Esophagus (tissue), 2 donors: Measurements from ENCODE around the gene SMTN. TPM values are rescaled to one million over a fixed set of nuclear protein-coding genes. Genes with fewer than 3 reads are reported as not detected.
"Not testable (repeated sequence)": the region's sequence is repeated elsewhere in the genome, so short reads cannot be mapped to it uniquely, and the experiment has no call there.

Experiments used
- H3K27ac ChIP-seq, 2 donors: one replicate each; pipeline ENCODE4 v1.5.1; 2013; ENCODE audit warnings: low read depth in 2 of 2, mild to moderate bottlenecking in 2 of 2, inconsistent platforms in 1 of 2, low read length in 1 of 2, moderate library complexity in 1 of 2
- H3K27me3 ChIP-seq, 2 donors: one replicate each; pipeline ENCODE4 v1.6.1; 2013; ENCODE audit warnings: low read length in 2 of 2, control low read depth in 1 of 2, mild to moderate bottlenecking in 1 of 2; ENCODE audit not compliant: insufficient read depth in 2 of 2, control insufficient read depth in 1 of 2
- H3K36me3 ChIP-seq, 2 donors: one replicate each; pipeline ENCODE4 v1.6.1; 2013; ENCODE audit warnings: low read length in 1 of 2; ENCODE audit not compliant: control insufficient read depth in 2 of 2, insufficient read depth in 2 of 2
- H3K4me1 ChIP-seq, 2 donors: one replicate each; pipeline ENCODE4 v1.6.1; 2013; ENCODE audit warnings: low read length in 1 of 2; ENCODE audit not compliant: control insufficient read depth in 2 of 2, insufficient read depth in 2 of 2
- H3K4me3 ChIP-seq, 2 donors: one replicate each; pipeline ENCODE4 v1.5.1; 2013; ENCODE audit warnings: low read length in 2 of 2, mild to moderate bottlenecking in 2 of 2, low read depth in 1 of 2, moderate library complexity in 1 of 2
- H3K9me3 ChIP-seq, 2 donors: one replicate each; pipeline ENCODE4 v1.6.1; 2013; ENCODE audit warnings: mild to moderate bottlenecking in 2 of 2, low read depth in 1 of 2, low read length in 1 of 2, moderate library complexity in 1 of 2; ENCODE audit not compliant: control insufficient read depth in 2 of 2, insufficient read depth in 1 of 2
- WGBS, 2 donors: extraction: QIAGEN DNeasy Blood & Tissue Kit; methylation state at CpG; one replicate each; pipeline ENCODE4 v1.1.7; 2013; 5-methylcytosine and 5-hydroxymethylcytosine counted together
- polyA plus RNA-seq, 2 donors: library from polyadenylated mRNA; stranded (reverse); fragments of 200-250 nt; gene quantifications; one replicate each; pipeline ENCODE4 v1.2.3, GENCODE V29; 2013
- donor health status: healthy with polysubstance abuse.
- donor health status: Bipolar disorder and iron deficiency.

The SMTN gene
- polyA plus RNA-seq, 2 donors = 100 to 103 TPM

DNA sequence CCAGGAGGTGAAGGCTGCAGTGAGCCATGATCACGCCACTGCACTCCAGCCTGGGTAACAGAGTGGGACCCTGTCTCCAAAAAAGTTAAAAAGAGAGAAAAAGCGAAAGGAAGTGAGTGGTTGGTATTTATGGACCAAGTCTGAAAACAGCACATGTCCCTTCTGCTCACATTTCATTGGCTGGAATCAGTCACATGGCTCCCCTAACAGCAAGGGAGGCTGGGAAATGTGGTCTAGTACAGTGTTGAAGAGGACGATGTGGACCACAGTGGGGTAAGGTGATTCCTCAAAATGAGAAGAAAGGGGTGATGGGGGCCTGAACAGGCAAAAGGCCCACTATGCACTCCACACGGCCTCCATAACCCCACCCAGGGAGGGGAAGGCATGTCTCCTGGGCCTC is 32.5 kb upstream of the SMTN start:
- Histone ChIP-seq H3K27me3 (no peaks in the 10 kb centered on the region), H3K36me3 (no peaks in the 10 kb centered on the region), H3K27ac (no peak overlapping the region), H3K9me3 (no peaks in the 10 kb centered on the region), H3K4me1 (no peaks in the 10 kb centered on the region), H3K4me3 (no peak overlapping the region)
- WGBS, 2 donors = 93 to 98% methylated on average over 4 of the region's 4 CpGs

- H3K9me3 ChIP-seq = no peaks in the 10 kb centered on the region
- H3K4me1 ChIP-seq = no peaks in the 10 kb centered on the region
- H3K27ac ChIP-seq = no peak overlapping the region
- no peaks in the 10 kb centered on the region for H3K27me3 ChIP-seq
- H3K4me3 ChIP-seq = no peak overlapping the region
- H3K36me3 ChIP-seq = no peaks in the 10 kb centered on the region
- 61 to 73% methylated on average over 3 of the region's 3 CpGs for WGBS, 2 donors
Observed at GRCh38 chr22:31049815-31050420, 31.2 kb upstream of the SMTN start.

GRCh38 chr22:31055117-31055634 is 25.9 kb upstream of the SMTN start:
- WGBS, 2 donors = 60 to 66% methylated on average over 5 of the region's 5 CpGs
- no peaks in the 10 kb centered on the region for H3K36me3 ChIP-seq
- H3K27ac ChIP-seq = peak overlapping the region; percentile 79 to 87
- H3K27me3 ChIP-seq = no peaks in the 10 kb centered on the region
- no peaks in the 10 kb centered on the region for H3K9me3 ChIP-seq
- H3K4me3 ChIP-seq = no peak overlapping the region
- no peaks in the 10 kb centered on the region for H3K4me1 ChIP-seq

- Histone ChIP-seq H3K4me1 (no peaks in the 10 kb centered on the region), H3K27me3 (no peaks in the 10 kb centered on the region), H3K36me3 (no peaks in the 10 kb centered on the region), H3K27ac (peak overlapping the region; percentile 79 to 87), H3K9me3 (no peaks in the 10 kb centered on the region), H3K4me3 (no peak overlapping the region)
- WGBS, 2 donors = 33% methylated on average over 13 of the region's 13 CpGs
Observed at GRCh38 chr22:31055635-31056159, 25.4 kb upstream of the SMTN start.

DNA sequence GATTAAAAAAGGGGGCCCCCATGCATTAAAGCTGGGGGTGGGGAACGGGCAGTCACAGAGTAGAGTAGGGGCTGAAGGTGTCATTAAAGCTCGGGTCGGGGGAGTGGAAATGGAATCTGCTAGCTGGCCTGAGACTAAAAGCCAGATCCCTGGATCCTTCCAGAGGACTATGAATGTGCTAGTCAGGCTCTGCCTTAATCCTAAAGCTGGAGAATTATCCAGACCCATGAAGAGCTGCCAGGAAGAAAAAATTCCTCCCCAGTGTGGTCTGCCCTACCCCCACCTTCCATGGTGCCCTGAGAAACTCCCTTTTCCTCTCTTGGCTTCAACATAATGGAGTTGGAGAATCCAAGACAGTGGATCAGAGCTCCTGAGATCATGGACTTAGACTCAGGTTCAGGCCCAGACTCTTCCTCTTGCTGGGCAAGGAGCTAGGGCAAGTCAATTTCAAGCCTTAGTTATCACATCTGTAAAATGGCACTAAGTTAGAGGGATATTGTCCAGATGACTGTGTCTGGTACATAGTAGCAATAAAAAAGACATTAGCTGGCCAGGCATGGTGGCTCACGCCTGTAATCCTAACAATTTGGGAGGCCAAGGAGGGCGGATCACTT is 24.0 kb upstream of the SMTN start:
- no peak overlapping the region for H3K4me3 ChIP-seq
- WGBS, 2 donors = 75 to 85% methylated on average over 5 of the region's 5 CpGs
- H3K36me3 ChIP-seq = no peaks in the 10 kb centered on the region
- H3K27me3 ChIP-seq = no peaks in the 10 kb centered on the region
- no peaks in the 10 kb centered on the region for H3K4me1 ChIP-seq
- H3K9me3 ChIP-seq = no peaks in the 10 kb centered on the region
- peak overlapping the region; percentile 11 to 30 for H3K27ac ChIP-seq

DNA sequence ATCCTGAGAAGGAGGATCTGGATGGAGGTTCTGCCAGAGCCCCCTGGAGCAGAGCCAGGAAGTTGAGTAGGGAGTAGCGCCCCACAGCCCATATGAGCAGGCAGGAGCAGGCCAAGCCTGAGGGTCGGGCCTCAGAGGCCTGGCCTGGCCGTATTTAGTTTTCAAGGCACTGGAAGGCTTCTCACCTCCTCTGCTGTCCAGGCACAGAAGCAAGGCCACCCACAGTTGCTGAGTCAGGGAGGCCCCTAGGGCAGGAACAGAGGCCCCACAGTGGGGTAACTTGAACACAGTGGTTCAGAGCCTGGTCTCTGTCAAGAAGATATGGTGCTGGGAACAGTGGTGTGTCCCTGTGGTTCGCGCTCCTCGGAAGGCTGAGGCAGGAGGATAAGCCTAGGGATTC is 21.5 kb upstream of the SMTN start:
- not testable (repeated sequence) for H3K4me3 ChIP-seq, H3K27me3 ChIP-seq, H3K27ac ChIP-seq, H3K36me3 ChIP-seq, H3K4me1 ChIP-seq, H3K9me3 ChIP-seq
- WGBS, 2 donors = 46 to 68% methylated on average over 6 of the region's 6 CpGs

DNA sequence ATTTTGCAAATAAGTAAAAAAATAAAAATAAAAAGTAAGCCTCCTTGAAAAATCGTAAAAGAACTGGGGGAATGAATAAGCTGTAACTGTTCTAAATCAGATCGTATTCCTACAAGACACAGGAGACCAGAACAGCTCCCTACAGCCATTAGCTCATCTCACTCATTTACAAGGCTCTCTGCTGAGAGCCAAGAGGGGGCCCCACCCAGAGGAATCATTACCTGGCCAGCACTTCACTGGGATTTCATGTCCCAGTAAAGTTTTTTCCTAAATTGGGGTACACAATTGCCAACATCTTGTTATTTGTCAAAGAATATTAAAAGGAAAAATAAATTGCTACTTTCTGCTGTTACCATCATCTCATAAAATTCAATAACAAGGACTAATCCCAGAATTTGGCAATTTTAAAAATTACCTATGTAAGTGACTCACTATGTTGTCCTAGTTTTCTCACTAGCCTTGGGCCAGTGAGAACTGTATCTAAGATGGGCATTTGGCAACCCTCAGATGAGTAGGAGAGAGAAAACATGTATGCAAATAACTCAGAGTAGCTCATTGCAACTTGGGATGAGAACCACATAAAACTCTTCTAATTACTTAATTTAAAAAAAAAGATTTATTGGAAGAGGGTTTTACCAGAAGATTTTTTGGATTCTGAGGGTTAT is 18.4 kb upstream of the SMTN start:
- no peak overlapping the region for H3K27ac ChIP-seq
- no peaks in the 10 kb centered on the region for H3K27me3 ChIP-seq
- H3K4me1 ChIP-seq = no peaks in the 10 kb centered on the region
- no peaks in the 10 kb centered on the region for H3K9me3 ChIP-seq
- no peak overlapping the region for H3K4me3 ChIP-seq
- no peaks in the 10 kb centered on the region for H3K36me3 ChIP-seq
- WGBS, 2 donors = 49 to 55% methylated on average over 2 of the region's 2 CpGs

GRCh38 chr22:31064369-31064768 is 16.7 kb upstream of the SMTN start:
- Histone ChIP-seq H3K4me3 (no peak overlapping the region), H3K9me3 (no peaks in the 10 kb centered on the region), H3K4me1 (peaks cover 0 to 3% of the 10 kb centered on the region in 2 donors), H3K27ac (no peak overlapping the region), H3K27me3 (no peaks in the 10 kb centered on the region), H3K36me3 (no peaks in the 10 kb centered on the region)
- 93 to 95% methylated on average over 6 of the region's 6 CpGs for WGBS, 2 donors

DNA sequence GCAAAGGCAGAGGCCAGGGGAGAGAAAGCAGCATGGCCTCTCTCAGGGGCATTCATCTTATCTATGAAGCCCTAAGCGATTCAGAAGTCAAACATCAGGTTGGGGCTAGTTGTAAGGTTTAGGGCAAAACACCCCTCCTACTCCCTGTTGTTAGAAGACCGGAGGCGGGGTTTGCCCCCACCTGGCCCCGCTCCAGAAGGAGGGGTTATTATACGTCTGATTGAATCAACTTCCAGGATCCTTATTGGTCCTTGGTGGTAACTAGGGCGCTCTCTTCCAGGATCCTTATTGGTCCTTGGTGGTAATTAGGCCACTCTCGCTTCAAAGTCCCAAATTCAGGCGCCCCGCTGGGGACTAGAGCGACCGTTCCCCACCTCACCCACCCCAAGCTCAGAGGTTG is 12.1 kb upstream of the SMTN start:
- Histone ChIP-seq H3K9me3 (no peaks in the 10 kb centered on the region), H3K36me3 (no peaks in the 10 kb centered on the region), H3K27ac (no peak overlapping the region), H3K4me3 (no peak overlapping the region), H3K27me3 (no peaks in the 10 kb centered on the region), H3K4me1 (peaks cover 2 to 3% of the 10 kb centered on the region in 2 donors)
- WGBS, 2 donors = 70 to 87% methylated on average over 11 of the region's 11 CpGs
